ENCODE measurements around the gene CALML6. TPM values are rescaled to one million over a fixed set of nuclear protein-coding genes. Genes with fewer than 3 reads are reported as not detected.

Gene CALML6
- total RNA-seq, 1 experiment from 2014 or later, result 1.4 TPM

DNA sequence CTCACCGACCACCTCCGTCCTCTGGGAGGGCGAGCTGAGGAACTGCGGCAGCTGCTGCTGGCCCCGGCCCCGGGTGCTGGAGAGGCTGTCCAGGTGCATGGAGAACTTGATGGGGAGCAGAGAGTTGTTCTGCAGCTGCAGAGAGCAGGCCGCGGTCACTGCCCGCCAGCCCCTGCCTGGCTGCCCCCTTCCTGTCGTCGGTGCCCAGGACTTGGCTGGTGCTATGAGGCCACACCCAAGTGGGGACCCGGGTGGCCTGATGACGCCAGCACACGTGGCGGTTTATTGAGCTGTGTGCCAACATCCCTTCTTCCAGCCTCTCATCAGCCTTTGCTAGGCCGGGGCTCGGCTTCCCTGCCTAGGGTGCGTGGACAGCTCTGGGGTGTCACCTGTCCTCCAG lies 9.3 kb downstream of the CALML6 start:
- Mint-ChIP-seq H3K27ac (ENCODE audit: unreplicated experiment) (no peak overlapping the region), H3K36me3 (ENCODE audit: insufficient read depth, unreplicated experiment) (peaks cover 4% of the 10 kb centered on the region), H3K4me1 (ENCODE audit: low read depth, unreplicated experiment) (no peaks in the 10 kb centered on the region), H3K9me3 (ENCODE audit: unreplicated experiment) (no peaks in the 10 kb centered on the region), H3K4me3 (ENCODE audit: unreplicated experiment) (no peak overlapping the region), H3K27me3 (ENCODE audit: insufficient read depth, unreplicated experiment) (no peaks in the 10 kb centered on the region)
- BruUV-seq (replicated peaks), result no TSS peak
- POLR2A ChIA-PET, result no interaction called here
- no peak for DNase-seq
- H3K4me3 ChIP-seq (ENCODE audit: low read depth, low read length), result no peak overlapping the region
- no peaks in the 10 kb centered on the region for H3K36me3 ChIP-seq (ENCODE audit: control insufficient read depth, insufficient read depth, low read length)
- H3K27me3 ChIP-seq (replicated peaks; ENCODE audit: control insufficient read depth, insufficient read depth, low read length), result no peaks in the 10 kb centered on the region
- H3K9me3 ChIP-seq, result no peaks in the 10 kb centered on the region
- TF ChIP-seq, protein P1, sequence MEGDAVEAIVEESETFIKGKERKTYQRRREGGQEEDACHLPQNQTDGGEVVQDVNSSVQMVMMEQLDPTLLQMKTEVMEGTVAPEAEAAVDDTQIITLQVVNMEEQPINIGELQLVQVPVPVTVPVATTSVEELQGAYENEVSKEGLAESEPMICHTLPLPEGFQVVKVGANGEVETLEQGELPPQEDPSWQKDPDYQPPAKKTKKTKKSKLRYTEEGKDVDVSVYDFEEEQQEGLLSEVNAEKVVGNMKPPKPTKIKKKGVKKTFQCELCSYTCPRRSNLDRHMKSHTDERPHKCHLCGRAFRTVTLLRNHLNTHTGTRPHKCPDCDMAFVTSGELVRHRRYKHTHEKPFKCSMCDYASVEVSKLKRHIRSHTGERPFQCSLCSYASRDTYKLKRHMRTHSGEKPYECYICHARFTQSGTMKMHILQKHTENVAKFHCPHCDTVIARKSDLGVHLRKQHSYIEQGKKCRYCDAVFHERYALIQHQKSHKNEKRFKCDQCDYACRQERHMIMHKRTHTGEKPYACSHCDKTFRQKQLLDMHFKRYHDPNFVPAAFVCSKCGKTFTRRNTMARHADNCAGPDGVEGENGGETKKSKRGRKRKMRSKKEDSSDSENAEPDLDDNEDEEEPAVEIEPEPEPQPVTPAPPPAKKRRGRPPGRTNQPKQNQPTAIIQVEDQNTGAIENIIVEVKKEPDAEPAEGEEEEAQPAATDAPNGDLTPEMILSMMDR (IDR thresholded peaks at IDR 0.05; ENCODE audit: insufficient read depth in 1 of 2, low read depth in 1 of 2, low read length in 1 of 2, severe bottlenecking in 1 of 2, unreplicated experiment in 1 of 2), result no peak
- CTCF ChIA-PET, result no interaction called here
- intact Hi-C loops (cut with micrococcal nuclease; ENCODE audit: unreplicated experiment), result no loop called here
- peaks cover 10% of the 10 kb centered on the region; the same call in 1 of the 2 replicates for H3K4me1 ChIP-seq

DNA sequence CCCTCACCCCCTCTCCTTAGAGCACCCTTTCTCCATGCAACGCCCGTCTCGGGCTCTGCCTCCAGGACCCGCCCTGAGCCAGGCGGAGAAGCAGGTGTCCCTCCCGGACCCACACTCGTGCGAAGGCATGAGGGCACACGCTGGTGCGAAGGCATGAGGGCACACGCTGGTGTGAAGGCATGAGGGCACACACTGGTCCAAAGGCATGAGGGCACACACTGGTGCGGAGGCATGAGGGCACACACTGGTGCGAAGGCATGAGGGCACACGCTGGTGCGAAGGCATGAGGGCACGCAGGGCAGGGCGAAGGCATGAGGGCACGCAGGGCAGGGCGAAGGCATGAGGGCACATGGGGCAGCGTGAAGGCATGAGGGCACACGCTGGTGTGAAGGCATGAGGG lies 9.8 kb downstream of the CALML6 start:
- no peak for DNase-seq
- Mint-ChIP-seq H3K27ac (ENCODE audit: unreplicated experiment) (no peak overlapping the region), H3K9me3 (ENCODE audit: unreplicated experiment) (no peaks in the 10 kb centered on the region), H3K27me3 (ENCODE audit: insufficient read depth, unreplicated experiment) (no peaks in the 10 kb centered on the region), H3K4me3 (ENCODE audit: unreplicated experiment) (no peak overlapping the region), H3K4me1 (ENCODE audit: low read depth, unreplicated experiment) (no peaks in the 10 kb centered on the region), H3K36me3 (ENCODE audit: insufficient read depth, unreplicated experiment) (no peaks in the 10 kb centered on the region)
- no peaks in the 10 kb centered on the region for H3K27me3 ChIP-seq (replicated peaks; ENCODE audit: control insufficient read depth, insufficient read depth, low read length)
- no peaks in the 10 kb centered on the region for H3K9me3 ChIP-seq
- H3K4me3 ChIP-seq (ENCODE audit: low read depth, low read length), result no peak overlapping the region
- intact Hi-C loops (cut with micrococcal nuclease; ENCODE audit: unreplicated experiment), result no loop called here
- CTCF ChIA-PET, result no interaction called here
- POLR2A ChIA-PET, result no interaction called here
- H3K4me1 ChIP-seq, result peaks cover 10% of the 10 kb centered on the region; the same call in 1 of the 2 replicates
- TF ChIP-seq, protein P1 (IDR thresholded peaks at IDR 0.05; ENCODE audit: insufficient read depth in 1 of 2, low read depth in 1 of 2, low read length in 1 of 2, severe bottlenecking in 1 of 2, unreplicated experiment in 1 of 2), result no peak
- BruUV-seq (replicated peaks), result no TSS peak
- H3K36me3 ChIP-seq (ENCODE audit: control insufficient read depth, insufficient read depth, low read length), result no peaks in the 10 kb centered on the region

DNA sequence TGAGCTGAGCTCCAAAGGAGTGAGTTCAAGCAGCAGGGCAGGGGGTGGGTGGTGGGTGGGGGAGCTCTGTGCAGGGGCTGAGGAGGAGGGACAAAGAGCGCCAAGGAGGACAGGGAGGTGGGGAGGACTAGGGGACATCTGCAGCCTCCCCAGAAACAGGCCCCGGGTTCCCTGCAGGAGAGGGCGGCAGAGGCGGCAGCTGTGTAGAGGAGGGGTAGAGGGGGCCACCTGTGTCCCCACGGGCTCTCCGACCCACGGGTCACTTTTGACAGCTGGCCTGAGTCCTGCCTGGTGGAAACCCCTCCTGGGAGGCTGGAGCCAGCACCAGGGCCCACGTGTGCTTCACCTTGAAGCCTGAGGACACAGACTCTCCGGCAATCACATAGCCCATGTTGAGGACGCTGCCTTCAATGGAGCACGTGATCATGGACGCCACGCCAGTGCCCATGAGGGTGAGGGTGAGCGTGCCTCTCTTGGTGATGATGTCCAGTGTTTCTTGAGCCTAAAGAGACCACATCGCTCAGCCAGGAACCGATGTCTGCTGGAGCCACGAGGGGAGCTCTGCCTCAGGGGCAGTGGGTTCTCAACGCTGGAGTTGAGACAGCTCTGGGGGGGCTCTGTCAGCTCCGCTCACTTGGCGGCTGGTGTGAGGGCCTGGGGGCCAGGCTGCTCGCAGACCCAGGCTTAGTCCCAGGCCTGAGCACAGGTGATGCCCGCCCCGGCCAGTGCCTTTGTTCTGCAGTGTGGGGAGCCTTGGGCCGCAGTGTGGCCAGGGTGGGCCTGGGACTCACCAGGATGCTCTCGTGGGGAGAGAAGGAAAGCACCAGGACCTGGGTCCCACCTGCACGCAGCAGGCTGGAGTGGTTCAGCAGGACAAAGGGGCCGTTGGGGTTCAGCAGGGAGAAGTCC lies 10.6 kb downstream of the CALML6 start:
- intact Hi-C loops (cut with micrococcal nuclease; ENCODE audit: unreplicated experiment), result no loop called here
- Mint-ChIP-seq H3K27me3 (ENCODE audit: insufficient read depth, unreplicated experiment) (no peaks in the 10 kb centered on the region), H3K9me3 (ENCODE audit: unreplicated experiment) (no peaks in the 10 kb centered on the region), H3K36me3 (ENCODE audit: insufficient read depth, unreplicated experiment) (no peaks in the 10 kb centered on the region), H3K27ac (ENCODE audit: unreplicated experiment) (no peak overlapping the region), H3K4me3 (ENCODE audit: unreplicated experiment) (no peak overlapping the region), H3K4me1 (ENCODE audit: low read depth, unreplicated experiment) (no peaks in the 10 kb centered on the region)
- DNase-seq, result no peak
- POLR2A ChIA-PET, result no interaction called here
- no peaks in the 10 kb centered on the region for H3K36me3 ChIP-seq (ENCODE audit: control insufficient read depth, insufficient read depth, low read length)
- CTCF ChIA-PET, result no interaction called here
- TF ChIP-seq, protein P1 (IDR thresholded peaks at IDR 0.05; ENCODE audit: insufficient read depth in 1 of 2, low read depth in 1 of 2, low read length in 1 of 2, severe bottlenecking in 1 of 2, unreplicated experiment in 1 of 2), result no peak
- BruUV-seq (replicated peaks), result no TSS peak
- no peak overlapping the region for H3K4me3 ChIP-seq (ENCODE audit: low read depth, low read length)
- peaks cover 10% of the 10 kb centered on the region; the same call in 1 of the 2 replicates for H3K4me1 ChIP-seq
- H3K9me3 ChIP-seq, result no peaks in the 10 kb centered on the region
- no peaks in the 10 kb centered on the region for H3K27me3 ChIP-seq (replicated peaks; ENCODE audit: control insufficient read depth, insufficient read depth, low read length)
